Keratinocyte (primary cell): ENCODE measurements around the gene OR11L1. TPM values are rescaled to one million over a fixed set of nuclear protein-coding genes. Genes with fewer than 3 reads are reported as not detected.

ENCODE experiments used
- DNase-seq: peaks from one replicate; pipeline ENCODE4 v3.0.0-alpha.2; 2011; ENCODE audit warnings: low read depth, missing footprints, low spot score
- FAIRE-seq: peaks from 2 replicates; lab custom pipeline; 2011; peaks lifted over from hg19 to GRCh38; lab: Jason Lieb, UNC
- H2AFZ ChIP-seq: 2 replicates; pipeline ENCODE4 v1.6.0; 2012; ENCODE audit warnings: low read length, control low read depth, inconsistent platforms; ENCODE audit not compliant: control insufficient read depth
- H3K27ac ChIP-seq: 2 replicates; pipeline ENCODE4 v1.5.1; 2011; ENCODE audit warnings: low read length; ENCODE audit not compliant: control insufficient read depth, insufficient read depth
- H3K27me3 ChIP-seq: 3 replicates; pipeline ENCODE4 v1.6.0; 2011; ENCODE audit warnings: low read length; ENCODE audit not compliant: control insufficient read depth, insufficient read depth; ENCODE audit errors: extremely low read depth
- H3K36me3 ChIP-seq, 2 experiments: 2 replicates in 1 of 2; 3 replicates in 1 of 2; pipeline ENCODE4 v1.5.1; 2011; ENCODE audit warnings: low read length in 2 of 2, mild to moderate bottlenecking in 1 of 2; ENCODE audit not compliant: control insufficient read depth in 2 of 2, insufficient read depth in 2 of 2; ENCODE audit errors: extremely low read depth in 1 of 2
- H3K4me1 ChIP-seq: 3 replicates; pipeline ENCODE4 v1.5.1; 2011; ENCODE audit warnings: low read length; ENCODE audit not compliant: control insufficient read depth, insufficient read depth; ENCODE audit errors: extremely low read depth
- H3K4me2 ChIP-seq: 3 replicates; pipeline ENCODE4 v1.6.0; 2011; ENCODE audit warnings: low read depth, low read length; ENCODE audit not compliant: control insufficient read depth, insufficient read depth; ENCODE audit errors: extremely low read depth
- H3K4me3 ChIP-seq, 3 experiments: fragments of 200-600 bp in 1 of 3; sonication (generic) in 1 of 3; 2 replicates in 2 of 3; 3 replicates in 1 of 3; pipeline ENCODE4 v1.5.1; 2011 to 2016; ENCODE audit warnings: low read length in 3 of 3, mild to moderate bottlenecking in 3 of 3, control low read depth in 2 of 3, inconsistent platforms in 1 of 3, low read depth in 1 of 3, mixed read lengths in 1 of 3, mixed run types in 1 of 3, moderate library complexity in 1 of 3; ENCODE audit not compliant: control insufficient read depth in 2 of 3, insufficient read depth in 2 of 3; ENCODE audit errors: extremely low read depth in 1 of 3
- H3K79me2 ChIP-seq: 2 replicates; pipeline ENCODE4 v1.6.0; 2012; ENCODE audit warnings: low read length; ENCODE audit not compliant: control insufficient read depth, insufficient read depth
- H3K9ac ChIP-seq: 3 replicates; pipeline ENCODE4 v1.6.0; 2011; ENCODE audit warnings: low read length; ENCODE audit not compliant: control insufficient read depth, insufficient read depth; ENCODE audit errors: extremely low read depth
- H3K9me1 ChIP-seq: 3 replicates; pipeline ENCODE4 v1.6.0; 2011; ENCODE audit warnings: low read length; ENCODE audit not compliant: control insufficient read depth, insufficient read depth; ENCODE audit errors: extremely low read depth
- H3K9me3 ChIP-seq: 2 replicates; pipeline ENCODE4 v1.5.1; 2012; ENCODE audit warnings: low read depth, low read length; ENCODE audit not compliant: control insufficient read depth
- H4K20me1 ChIP-seq: 3 replicates; pipeline ENCODE4 v1.6.0; 2011; ENCODE audit warnings: low read length; ENCODE audit not compliant: control insufficient read depth, insufficient read depth; ENCODE audit errors: extremely low read depth
- EZH2 ChIP-seq: IDR thresholded peaks from one replicate; pipeline ENCODE4 v1.6.1; 2012; ENCODE audit warnings: inconsistent platforms, mild to moderate bottlenecking, low read length, moderate library complexity
- dilution Hi-C: fragments of 300-500 bp; cut with MboI; formaldehyde crosslinking; loops from one replicate; pipeline ENCODE4 v1.7.0; 2020; ENCODE audit warnings: low sequenced_read_pairs; ENCODE audit not compliant: extremely low pct_ligation_motif_present
- polyA plus RNA-seq, 5 experiments: library from polyadenylated mRNA; depleted of rRNA in 3 of 5; stranded (reverse) in 3 of 5; stranded (forward) in 1 of 5; unstranded in 1 of 5; fragments of >200 nt; gene quantifications; 1 replicate in 1 of 5; 2 replicates in 3 of 5; 3 replicates in 1 of 5; pipeline versions ENCODE4 v1.2.1 to v1.2.3, GENCODE V29; 2011 to 2012; ENCODE audit warnings: missing spikeins in 2 of 5, low read depth in 1 of 5, low replicate concordance in 1 of 5
- TF ChIP-seq, protein P1 (sequence below), 3 experiments: IDR thresholded peaks in 1 of 3; conservative IDR thresholded peaks in 1 of 3; optimal IDR thresholded peaks in 1 of 3; 2 replicates in 2 of 3; 3 replicates in 1 of 3; pipeline versions ENCODE3 to v1.5.1; 2011; ENCODE audit warnings: low read length in 3 of 3, mild to moderate bottlenecking in 3 of 3, moderate library complexity in 2 of 3, control low read depth in 1 of 3, inconsistent platforms in 1 of 3; ENCODE audit not compliant: insufficient read depth in 2 of 3; ENCODE audit errors: extremely low read depth in 1 of 3

The OR11L1 gene
- polyA plus RNA-seq, 1 donor (not counting 4 experiments of a cell fraction or from before 2014, with no cell fraction given): not detected

DNA sequence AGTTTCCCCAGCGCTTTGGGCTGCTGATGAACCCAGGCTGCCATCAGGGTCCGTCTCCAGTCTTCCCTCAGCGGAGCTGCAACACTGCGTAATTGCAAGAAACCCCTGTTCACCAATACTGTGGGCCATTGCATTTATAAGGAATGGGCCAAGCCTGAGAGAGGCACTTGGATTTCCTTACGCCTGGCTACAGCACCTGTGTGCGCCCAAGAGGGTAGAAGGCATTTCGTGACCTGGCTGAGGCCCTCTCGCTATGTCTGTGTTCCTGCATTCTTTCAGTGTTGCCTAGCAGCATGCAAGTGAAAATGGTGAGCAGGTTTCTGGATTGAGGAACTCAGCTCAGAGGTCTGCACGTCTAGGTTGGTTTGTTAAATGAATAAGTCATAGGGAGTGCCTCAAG lies 41.6 kb upstream of the OR11L1 start:
- DNase-seq (no peak), FAIRE-seq (no peak)
- no peak for TF ChIP-seq EZH2
- TF ChIP-seq, protein P1, sequence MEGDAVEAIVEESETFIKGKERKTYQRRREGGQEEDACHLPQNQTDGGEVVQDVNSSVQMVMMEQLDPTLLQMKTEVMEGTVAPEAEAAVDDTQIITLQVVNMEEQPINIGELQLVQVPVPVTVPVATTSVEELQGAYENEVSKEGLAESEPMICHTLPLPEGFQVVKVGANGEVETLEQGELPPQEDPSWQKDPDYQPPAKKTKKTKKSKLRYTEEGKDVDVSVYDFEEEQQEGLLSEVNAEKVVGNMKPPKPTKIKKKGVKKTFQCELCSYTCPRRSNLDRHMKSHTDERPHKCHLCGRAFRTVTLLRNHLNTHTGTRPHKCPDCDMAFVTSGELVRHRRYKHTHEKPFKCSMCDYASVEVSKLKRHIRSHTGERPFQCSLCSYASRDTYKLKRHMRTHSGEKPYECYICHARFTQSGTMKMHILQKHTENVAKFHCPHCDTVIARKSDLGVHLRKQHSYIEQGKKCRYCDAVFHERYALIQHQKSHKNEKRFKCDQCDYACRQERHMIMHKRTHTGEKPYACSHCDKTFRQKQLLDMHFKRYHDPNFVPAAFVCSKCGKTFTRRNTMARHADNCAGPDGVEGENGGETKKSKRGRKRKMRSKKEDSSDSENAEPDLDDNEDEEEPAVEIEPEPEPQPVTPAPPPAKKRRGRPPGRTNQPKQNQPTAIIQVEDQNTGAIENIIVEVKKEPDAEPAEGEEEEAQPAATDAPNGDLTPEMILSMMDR (optimal IDR thresholded peaks at IDR 0.05 in 1 of 3, IDR thresholded peaks at IDR 0.05 in 1 of 3, conservative IDR thresholded peaks at IDR 0.05 in 1 of 3; ENCODE audit: extremely low read depth in 1 of 3, insufficient read depth in 2 of 3, low read length in 3 of 3): no peak
- dilution Hi-C loops: no loop called here
- Histone ChIP-seq H3K4me3 (no peak overlapping the region), H3K79me2 (no peaks in the 10 kb centered on the region), H3K4me1 (no peaks in the 10 kb centered on the region), H3K36me3 (no peaks in the 10 kb centered on the region), H2AFZ (no peak overlapping the region), H3K9ac (no peak overlapping the region), H4K20me1 (no peaks in the 10 kb centered on the region), H3K27me3 (no peaks in the 10 kb centered on the region), H3K9me1 (no peaks in the 10 kb centered on the region), H3K4me2 (no peak overlapping the region), H3K27ac (no peak overlapping the region), H3K9me3 (no peaks in the 10 kb centered on the region)

DNA sequence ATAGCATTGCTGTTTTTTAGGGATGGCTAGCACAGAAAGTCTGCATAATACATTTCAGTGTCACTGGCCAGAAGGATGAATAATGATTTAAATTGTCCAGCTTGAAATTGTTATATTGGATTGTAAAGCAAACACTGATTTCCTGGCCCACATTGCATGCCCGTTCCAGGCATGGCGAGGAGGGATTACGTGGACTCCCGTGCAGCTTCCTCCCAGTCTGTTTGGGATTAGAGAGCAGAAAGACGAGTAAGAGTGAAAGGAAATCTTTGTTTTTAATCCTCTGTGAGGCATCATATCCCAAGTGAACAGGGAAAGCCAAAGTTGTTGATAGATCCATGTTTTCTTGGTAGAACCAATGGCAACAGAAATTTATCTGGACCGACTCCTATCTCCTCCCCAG lies 23.7 kb upstream of the OR11L1 start:
- dilution Hi-C loops: no loop called here
- Histone ChIP-seq H3K36me3 (no peaks in the 10 kb centered on the region), H3K9me3 (no peaks in the 10 kb centered on the region), H2AFZ (no peak overlapping the region), H3K4me1 (no peaks in the 10 kb centered on the region), H3K4me2 (no peak overlapping the region), H3K27ac (no peak overlapping the region), H3K79me2 (no peaks in the 10 kb centered on the region), H4K20me1 (no peaks in the 10 kb centered on the region), H3K9ac (no peak overlapping the region), H3K27me3 (no peaks in the 10 kb centered on the region), H3K9me1 (no peaks in the 10 kb centered on the region), H3K4me3 (no peak overlapping the region)
- DNase-seq (no peak), FAIRE-seq (no peak)
- TF ChIP-seq, protein P1 (optimal IDR thresholded peaks at IDR 0.05 in 1 of 3, IDR thresholded peaks at IDR 0.05 in 1 of 3, conservative IDR thresholded peaks at IDR 0.05 in 1 of 3; ENCODE audit: extremely low read depth in 1 of 3, insufficient read depth in 2 of 3, low read length in 3 of 3): no peak
- no peak for TF ChIP-seq EZH2
